Right lobe of liver (tissue), 6 donors: Measurements from ENCODE around the gene TSSK3. TPM values are rescaled to one million over a fixed set of nuclear protein-coding genes. Genes with fewer than 3 reads are reported as not detected.

ENCODE experiments used
- ATAC-seq, 4 donors: fragments of 200-7000 bp; cut with Tn5 transposase; one replicate each; pipeline ENCODE4 v1.9.1; 2020; ENCODE audit warnings: mild to moderate bottlenecking in 4 of 4, moderate library complexity in 4 of 4
- DNase-seq, 3 donors: peaks; one replicate each; pipeline ENCODE4 v3.0.0-alpha.2; 2020
- H3K27ac ChIP-seq, 3 donors: fragments of 200-600 bp; one replicate each; pipeline ENCODE4 v1.8.0; 2022
- H3K27me3 ChIP-seq, 2 donors: fragments of 200-600 bp; one replicate each; pipeline ENCODE4 v1.8.0; 2022
- H3K36me3 ChIP-seq, 4 donors: fragments of 200-600 bp; sonication (generic) in 1 of 4; one replicate each; pipeline versions ENCODE4 v1.5.1 to v1.8.0; 2017 to 2022; ENCODE audit warnings: control low read depth in 1 of 4
- H3K4me1 ChIP-seq, 4 donors: fragments of 200-600 bp; sonication (generic) in 1 of 4; one replicate each; pipeline versions ENCODE4 v1.5.1 to v1.8.0; 2017 to 2022; ENCODE audit warnings: control low read depth in 1 of 4
- H3K4me3 ChIP-seq, 3 donors: fragments of 200-600 bp; one replicate each; pipeline ENCODE4 v1.8.0; 2022
- H3K9me3 ChIP-seq, 4 donors: fragments of 200-600 bp; sonication (generic) in 1 of 4; one replicate each; pipeline versions ENCODE4 v1.5.1 to v1.8.0; 2017 to 2022; ENCODE audit warnings: control low read depth in 1 of 4
- CTCF ChIP-seq, 4 donors: fragments of 200-600 bp in 3 of 4; fragments of 450-650 bp in 1 of 4; IDR thresholded peaks; one replicate each; pipeline versions ENCODE4 v1.5.1 to v1.8.0; 2016 to 2022; ENCODE audit warnings: antibody characterized with exemption in 4 of 4, mild to moderate bottlenecking in 2 of 4
- POLR2A ChIP-seq: fragments of 450-650 bp; IDR thresholded peaks from one replicate; pipeline ENCODE4 v1.6.1; 2017; ENCODE audit warnings: antibody characterized with exemption, mild to moderate bottlenecking
- WGBS: methylation state at CpG from one replicate; pipeline ENCODE4 v1.1.6; 2018; ENCODE audit warnings: low coverage, low lambda C conversion rate; ENCODE audit not compliant: insufficient coverage; ENCODE audit errors: missing lambda C conversion rate; 5-methylcytosine and 5-hydroxymethylcytosine counted together
- intact Hi-C, 2 donors: fragments of 100-400 bp; cut with DNase I; formaldehyde crosslinking; loops; one replicate each; pipeline versions ENCODE4 v1.11.2 to v1.14.1; 2022
- total RNA-seq, 6 experiments: library from RNA; depleted of rRNA in 2 of 6; stranded (reverse); fragments of >200 nt in 2 of 6; fragmentation: NEBNext Ultra II Directional in 3 of 6; extraction: Animal tissue kit (Norgen Biotek cat#: 25700) in 3 of 6; gene quantifications; one replicate each; pipeline versions ENCODE4 v1.1.0 to v1.2.4, GENCODE V29; 2016 to 2023
- donor health status: DM: no; HTN: yes; CAD: no.
- donor health status: DM: no; HTN: no; CAD: no.
- donor health status: DM: no; HTN: no; CAD: no.
- donor health status: DM: no; HTN: yes; CAD: no.
- donor health status: DM: no; HTN: yes; CAD: no.

TSSK3 gene
- total RNA-seq, 6 experiments from 2014 or later, result 0.49 to 1.6 (median 0.85) TPM

- peak in 1 of 3 donors; percentile 21 for DNase-seq
- TF ChIP-seq CTCF (IDR thresholded peaks at IDR 0.05) (no peak), POLR2A (no peak)
- H3K4me3 ChIP-seq, result no peak overlapping the region
- H3K9me3 ChIP-seq, result no peaks in the 10 kb centered on the region
- intact Hi-C loops, result no loop called here
- H3K36me3 ChIP-seq, result no peaks in the 10 kb centered on the region
- H3K27ac ChIP-seq, result no peak overlapping the region
- ATAC-seq, result no peak
- 91% methylated on average over 4 of the region's 10 CpGs for WGBS
- H3K4me1 ChIP-seq, result no peaks in the 10 kb centered on the region
- H3K27me3 ChIP-seq, result no peaks in the 10 kb centered on the region
Measured at GRCh38 chr1:32342704-32343103, 19.6 kb upstream of the TSSK3 start.

GRCh38 chr1:32345289-32345827 lies 17.0 kb upstream of the TSSK3 start:
- ATAC-seq (peak; percentile 46 to 66 (median 59)), DNase-seq (peak in 1 of 3 donors; percentile 44)
- no peaks in the 10 kb centered on the region for H3K27me3 ChIP-seq
- H3K9me3 ChIP-seq, result no peaks in the 10 kb centered on the region
- peaks cover 0 to 5% (median 0%) of the 10 kb centered on the region in 4 donors for H3K4me1 ChIP-seq
- 45% methylated on average over 7 of the region's 8 CpGs for WGBS
- TF ChIP-seq POLR2A (no peak), CTCF (IDR thresholded peaks at IDR 0.05) (no peak)
- intact Hi-C loops, result no loop called here
- no peaks in the 10 kb centered on the region for H3K36me3 ChIP-seq
- no peak overlapping the region for H3K27ac ChIP-seq
- H3K4me3 ChIP-seq, result no peak overlapping the region

- no peaks in the 10 kb centered on the region for H3K27me3 ChIP-seq
Measured at GRCh38 chr1:32346532-32347157, 15.7 kb upstream of the TSSK3 start.

GRCh38 chr1:32349211-32349708 lies 13.1 kb upstream of the TSSK3 start:
- Histone ChIP-seq H3K9me3 (no peaks in the 10 kb centered on the region), H3K36me3 (no peaks in the 10 kb centered on the region), H3K4me1 (peaks cover 0 to 14% (median 4%) of the 10 kb centered on the region in 4 donors), H3K4me3 (no peak overlapping the region), H3K27me3 (no peaks in the 10 kb centered on the region), H3K27ac (peak overlapping the region in 2 of 3 donors; percentile 3 to 43)
- 36% methylated on average over 8 of the region's 8 CpGs for WGBS
- DNase-seq (peak; percentile 70 to 72 (median 72)), ATAC-seq (peak; percentile 5 to 24 (median 12))
- intact Hi-C loops, result no loop called here
- TF ChIP-seq CTCF (IDR thresholded peaks at IDR 0.05) (no peak), POLR2A (no peak)

More at GRCh38 chr1:32346532-32347157, 15.7 kb upstream of the TSSK3 start:
- WGBS, result 73% methylated on average over 5 of the region's 9 CpGs
- H3K27ac ChIP-seq, result no peak overlapping the region
- intact Hi-C loops, result no loop called here
- no peaks in the 10 kb centered on the region for H3K36me3 ChIP-seq
- DNase-seq (no peak), ATAC-seq (no peak)
- TF ChIP-seq CTCF (IDR thresholded peaks at IDR 0.05), result no peak
- no peak for TF ChIP-seq POLR2A
- H3K4me3 ChIP-seq, result no peak overlapping the region
- H3K4me1 ChIP-seq, result peaks cover 0 to 5% (median 0%) of the 10 kb centered on the region in 4 donors
- H3K9me3 ChIP-seq, result no peaks in the 10 kb centered on the region
